Sigmoid colon (tissue), 7 donors: Measurements from ENCODE around the gene PCED1B. TPM values are rescaled to one million over a fixed set of nuclear protein-coding genes. Genes with fewer than 3 reads are reported as not detected.

Experiments
- DNase-seq: peaks from one replicate; pipeline ENCODE4 v3.0.0-alpha.2; 2019
- H3K27ac ChIP-seq, 4 donors: fragments of 200-600 bp; sonication (generic); one replicate each; pipeline ENCODE4 v1.5.1; 2016 to 2019; ENCODE audit warnings: mild to moderate bottlenecking in 1 of 4
- H3K27me3 ChIP-seq, 3 donors: fragments of 200-600 bp; sonication (generic); one replicate each; pipeline ENCODE4 v1.5.1; 2019; ENCODE audit warnings: mild to moderate bottlenecking in 1 of 3
- H3K36me3 ChIP-seq, 4 donors: fragments of 200-600 bp; sonication (generic); one replicate each; pipeline ENCODE4 v1.5.1; 2016 to 2019
- H3K4me1 ChIP-seq, 4 donors: fragments of 200-600 bp; sonication (generic); one replicate each; pipeline ENCODE4 v1.5.1; 2017 to 2019
- H3K4me3 ChIP-seq, 4 donors: fragments of 200-600 bp; sonication (generic); one replicate each; pipeline ENCODE4 v1.5.1; 2017 to 2019; ENCODE audit warnings: mild to moderate bottlenecking in 2 of 4, moderate library complexity in 1 of 4
- H3K9me3 ChIP-seq, 4 donors: fragments of 200-600 bp in 3 of 4; sonication (generic) in 3 of 4; one replicate each; pipeline versions ENCODE4 v1.5.1 to v1.6.1; 2013 to 2019
- EP300 ChIP-seq, 4 donors: sonication (generic); formaldehyde crosslinking; IDR thresholded peaks; one replicate each; pipeline ENCODE4 v1.6.1; 2017; ENCODE audit warnings: antibody characterized with exemption in 4 of 4
- POLR2A ChIP-seq, 2 donors: fragments of 450-650 bp; IDR thresholded peaks; one replicate each; pipeline ENCODE4 v1.6.1; 2016; ENCODE audit warnings: antibody characterized with exemption in 2 of 2, mild to moderate bottlenecking in 2 of 2, moderate library complexity in 2 of 2
- POLR2AphosphoS5 ChIP-seq, 4 donors: sonication (generic); formaldehyde crosslinking; IDR thresholded peaks; one replicate each; pipeline ENCODE4 v1.6.1; 2017; ENCODE audit warnings: antibody characterized with exemption in 4 of 4
- WGBS, 2 donors: extraction: QIAGEN DNeasy Blood & Tissue Kit; methylation state at CpG; one replicate each; pipeline ENCODE4 v1.1.7; 2013; 5-methylcytosine and 5-hydroxymethylcytosine counted together
- intact Hi-C: fragments of 100-400 bp; cut with DNase I; formaldehyde crosslinking; loops from one replicate; pipeline ENCODE4 v1.15.1; 2023
- polyA plus RNA-seq, 3 donors: library from polyadenylated mRNA; stranded (reverse); fragments of 200-250 nt; gene quantifications; one replicate each; pipeline ENCODE4 v1.2.3, GENCODE V29; 2013
- total RNA-seq, 4 donors: library from RNA; depleted of rRNA; stranded (reverse); fragments of >200 nt; gene quantifications; one replicate each; pipeline ENCODE4 v1.1.0, GENCODE V29; 2016
- TF ChIP-seq, protein P1 (sequence below), 4 experiments: fragments of 450-650 bp in 3 of 4; fragments of 200-600 bp in 1 of 4; IDR thresholded peaks; one replicate each; pipeline ENCODE4 v1.5.1; 2016 to 2019; ENCODE audit warnings: antibody characterized with exemption in 4 of 4, mild to moderate bottlenecking in 3 of 4, moderate library complexity in 2 of 4
- donor health status: healthy with polysubstance abuse.
- donor health status: Bipolar disorder and iron deficiency.
- donor health status: healthy.

Gene PCED1B, protein sequence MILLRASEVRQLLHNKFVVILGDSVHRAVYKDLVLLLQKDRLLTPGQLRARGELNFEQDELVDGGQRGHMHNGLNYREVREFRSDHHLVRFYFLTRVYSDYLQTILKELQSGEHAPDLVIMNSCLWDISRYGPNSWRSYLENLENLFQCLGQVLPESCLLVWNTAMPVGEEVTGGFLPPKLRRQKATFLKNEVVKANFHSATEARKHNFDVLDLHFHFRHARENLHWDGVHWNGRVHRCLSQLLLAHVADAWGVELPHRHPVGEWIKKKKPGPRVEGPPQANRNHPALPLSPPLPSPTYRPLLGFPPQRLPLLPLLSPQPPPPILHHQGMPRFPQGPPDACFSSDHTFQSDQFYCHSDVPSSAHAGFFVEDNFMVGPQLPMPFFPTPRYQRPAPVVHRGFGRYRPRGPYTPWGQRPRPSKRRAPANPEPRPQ
- 10 to 100 TPM in 1 of 4 donors, 1 to 10 TPM in 3; 3.0 to 11.9 (median 7.3) TPM for total RNA-seq
- polyA plus RNA-seq, result 1 to 10 TPM; 1.2 to 5.8 (median 1.8) TPM

DNA sequence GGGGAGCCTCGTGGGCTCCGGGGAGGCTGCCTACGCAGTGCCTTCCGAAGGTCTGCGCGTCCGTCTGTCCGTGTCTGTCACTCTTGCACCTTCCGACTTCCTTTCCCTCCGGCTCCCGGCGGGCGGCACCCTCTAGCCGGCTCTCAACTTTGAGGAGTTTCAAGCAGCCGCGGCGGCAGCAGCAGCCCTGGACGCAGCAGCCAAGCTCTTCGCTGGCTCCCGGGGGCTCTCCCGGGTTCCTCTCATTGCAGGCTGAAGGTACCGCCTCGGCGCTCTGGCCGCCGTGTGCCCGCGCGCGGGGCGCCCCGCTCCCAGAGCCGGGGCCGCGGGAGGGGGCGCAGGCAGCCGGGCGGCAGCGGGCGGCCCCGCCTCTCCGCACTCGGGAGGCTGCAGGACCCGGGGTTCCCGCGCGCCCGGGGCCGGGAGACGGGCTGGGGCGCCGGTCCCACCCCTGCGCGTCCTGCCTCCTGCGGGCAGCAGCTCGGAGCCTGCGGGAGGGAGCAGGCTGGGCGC, at the start of gene PCED1B, which contains the start of gene AMIGO2:
PCED1B (plus strand) TSS at position 154 of the 513 bp plus-strand sequence. CDS start 155,443 bp downstream, outside the sequence.
AMIGO2 (minus strand) TSS at position 492 of the 513 bp plus-strand sequence. CDS start 957 bp downstream, outside the sequence.
- Histone ChIP-seq H3K27me3 (no peaks in the 10 kb centered on the region), H3K9me3 (no peaks in the 10 kb centered on the region), H3K27ac (peak within 1 kb of the TSS; percentile 86 to 99 (median 96)), H3K36me3 (no peaks in the 10 kb centered on the region), H3K4me1 (peaks cover 0 to 62% (median 36%) of the 10 kb centered on the region in 4 donors), H3K4me3 (peak within 1 kb of the TSS; percentile 84 to 93 (median 90))
- peak; percentile 91 for DNase-seq
- intact Hi-C loops, result no loop called here
- WGBS, 2 donors, result 0% methylated on average over 58 of the region's 58 CpGs
- TF ChIP-seq POLR2A (IDR thresholded peaks at IDR 0.05), result peak in 1 of 2 donors; percentile 27
- TF ChIP-seq POLR2AphosphoS5 (IDR thresholded peaks at IDR 0.05), result peak; percentile 19 to 70 (median 50)
- no peak for TF ChIP-seq EP300 (IDR thresholded peaks at IDR 0.05)
- TF ChIP-seq, protein P1, sequence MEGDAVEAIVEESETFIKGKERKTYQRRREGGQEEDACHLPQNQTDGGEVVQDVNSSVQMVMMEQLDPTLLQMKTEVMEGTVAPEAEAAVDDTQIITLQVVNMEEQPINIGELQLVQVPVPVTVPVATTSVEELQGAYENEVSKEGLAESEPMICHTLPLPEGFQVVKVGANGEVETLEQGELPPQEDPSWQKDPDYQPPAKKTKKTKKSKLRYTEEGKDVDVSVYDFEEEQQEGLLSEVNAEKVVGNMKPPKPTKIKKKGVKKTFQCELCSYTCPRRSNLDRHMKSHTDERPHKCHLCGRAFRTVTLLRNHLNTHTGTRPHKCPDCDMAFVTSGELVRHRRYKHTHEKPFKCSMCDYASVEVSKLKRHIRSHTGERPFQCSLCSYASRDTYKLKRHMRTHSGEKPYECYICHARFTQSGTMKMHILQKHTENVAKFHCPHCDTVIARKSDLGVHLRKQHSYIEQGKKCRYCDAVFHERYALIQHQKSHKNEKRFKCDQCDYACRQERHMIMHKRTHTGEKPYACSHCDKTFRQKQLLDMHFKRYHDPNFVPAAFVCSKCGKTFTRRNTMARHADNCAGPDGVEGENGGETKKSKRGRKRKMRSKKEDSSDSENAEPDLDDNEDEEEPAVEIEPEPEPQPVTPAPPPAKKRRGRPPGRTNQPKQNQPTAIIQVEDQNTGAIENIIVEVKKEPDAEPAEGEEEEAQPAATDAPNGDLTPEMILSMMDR (IDR thresholded peaks at IDR 0.05), result no peak

DNA sequence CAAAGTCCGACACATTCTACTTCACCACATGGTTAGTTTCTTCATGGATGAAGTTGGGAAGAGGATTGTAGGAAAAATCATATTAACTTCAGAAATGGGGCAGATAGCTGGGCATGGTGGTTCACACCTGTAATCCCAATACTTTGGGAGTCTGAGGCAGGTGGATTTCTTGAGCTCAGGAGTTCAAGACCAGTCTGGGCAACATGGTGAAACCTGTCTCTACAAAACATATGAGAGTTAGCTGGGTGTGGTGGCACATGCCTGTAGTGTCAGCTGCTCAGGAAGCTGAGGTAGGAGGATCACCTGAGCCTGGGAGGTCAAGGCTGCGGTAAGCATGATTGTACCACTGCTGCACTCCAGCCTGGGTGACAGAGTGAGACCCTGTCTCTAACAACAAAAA, 49.5 kb upstream of the PCED1B start:
- intact Hi-C loops, result loop anchor here (5.0 to 10.0 kb wide), 3 partner anchors 37 to 277 kb away; no protein-coding TSS in a partner anchor
- 90 to 93% methylated on average over 2 of the region's 2 CpGs for WGBS, 2 donors

DNA sequence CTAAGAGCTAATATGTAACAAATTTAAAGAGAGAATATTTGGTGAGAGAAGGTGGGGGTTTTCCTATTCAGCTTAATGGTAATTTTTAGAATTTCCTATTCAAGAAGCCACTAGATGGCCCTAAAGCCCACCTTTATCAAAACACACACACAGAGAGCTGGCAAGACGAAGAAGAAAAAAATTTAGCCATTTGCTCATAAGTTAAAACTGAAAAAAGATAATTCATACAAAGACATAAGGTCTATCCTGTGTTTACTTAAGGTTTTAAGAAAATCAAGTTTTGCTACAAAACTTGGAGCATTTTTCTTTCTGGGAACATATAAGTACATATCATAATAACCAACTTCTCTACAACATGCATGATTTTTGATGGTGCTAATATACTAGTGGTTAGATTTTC, 46.8 kb upstream of the PCED1B start:
- TF ChIP-seq POLR2A (IDR thresholded peaks at IDR 0.05), result no peak
- TF ChIP-seq, protein P1 (IDR thresholded peaks at IDR 0.05), result peak; percentile 46 to 55 (median 51)
- TF ChIP-seq EP300 (IDR thresholded peaks at IDR 0.05), result no peak
- TF ChIP-seq POLR2AphosphoS5 (IDR thresholded peaks at IDR 0.05), result no peak
- WGBS, 2 donors, result 2 to 3% methylated on average over 1 of the region's 1 CpG
- Histone ChIP-seq H3K36me3 (no peaks in the 10 kb centered on the region), H3K27ac (peak overlapping the region in 3 of 4 donors; percentile 39 to 65 (median 64)), H3K4me1 (peaks cover 0 to 25% (median 23%) of the 10 kb centered on the region in 4 donors), H3K4me3 (no peak overlapping the region), H3K9me3 (no peaks in the 10 kb centered on the region), H3K27me3 (no peaks in the 10 kb centered on the region)
- intact Hi-C loops, result loop anchor here (2.0 to 10.0 kb wide), 5 partner anchors 35 to 654 kb away; no protein-coding TSS in a partner anchor
- DNase-seq, result no peak

More for the DNA sequence above, 49.5 kb upstream of the PCED1B start:
- Histone ChIP-seq H3K27me3 (no peaks in the 10 kb centered on the region), H3K9me3 (no peaks in the 10 kb centered on the region), H3K27ac (no peak overlapping the region), H3K4me1 (peaks cover 0 to 23% (median 21%) of the 10 kb centered on the region in 4 donors), H3K4me3 (no peak overlapping the region), H3K36me3 (no peaks in the 10 kb centered on the region)
- DNase-seq, result no peak
- no peak for TF ChIP-seq POLR2A (IDR thresholded peaks at IDR 0.05)
- TF ChIP-seq, protein P1 (IDR thresholded peaks at IDR 0.05), result no peak
- TF ChIP-seq POLR2AphosphoS5 (IDR thresholded peaks at IDR 0.05), result no peak
- TF ChIP-seq EP300 (IDR thresholded peaks at IDR 0.05), result no peak

DNA sequence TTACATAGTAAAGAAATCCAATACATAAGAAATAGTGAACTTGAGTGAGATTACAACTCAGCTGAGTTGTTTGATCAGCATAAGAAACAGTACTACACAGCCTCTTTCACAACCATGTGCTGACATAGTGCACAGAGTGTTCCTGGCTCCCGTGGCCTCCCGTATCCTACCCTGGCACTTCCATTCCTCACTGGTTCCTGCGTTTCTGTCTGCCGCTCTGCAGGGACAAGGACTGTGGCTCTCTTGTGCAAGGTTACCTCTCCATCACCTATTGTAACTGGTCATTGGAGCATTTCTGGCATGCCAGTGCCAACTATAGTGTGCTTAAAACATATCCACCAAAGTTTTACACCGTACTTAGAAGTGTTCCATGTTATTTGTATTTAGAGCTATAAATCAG, 46.3 kb upstream of the PCED1B start:
- Histone ChIP-seq H3K4me1 (peaks cover 0 to 25% (median 23%) of the 10 kb centered on the region in 4 donors), H3K9me3 (no peaks in the 10 kb centered on the region), H3K4me3 (no peak overlapping the region), H3K27me3 (no peaks in the 10 kb centered on the region), H3K36me3 (no peaks in the 10 kb centered on the region), H3K27ac (peak overlapping the region in 3 of 4 donors; percentile 39 to 65 (median 64))
- intact Hi-C loops, result loop anchor here (2.0 to 10.0 kb wide), 5 partner anchors 34 to 654 kb away; no protein-coding TSS in a partner anchor
- TF ChIP-seq EP300 (IDR thresholded peaks at IDR 0.05) (peak in 2 of 4 donors; percentile 37 to 77), POLR2AphosphoS5 (IDR thresholded peaks at IDR 0.05) (peak in 3 of 4 donors; percentile 47 to 58 (median 48)), POLR2A (IDR thresholded peaks at IDR 0.05) (no peak)
- TF ChIP-seq, protein P1 (IDR thresholded peaks at IDR 0.05), result no peak
- peak; percentile 82 for DNase-seq
- WGBS, 2 donors, result 53 to 77% methylated on average over 5 of the region's 5 CpGs
